ENCODE results near the gene ELFN2.

DNA sequence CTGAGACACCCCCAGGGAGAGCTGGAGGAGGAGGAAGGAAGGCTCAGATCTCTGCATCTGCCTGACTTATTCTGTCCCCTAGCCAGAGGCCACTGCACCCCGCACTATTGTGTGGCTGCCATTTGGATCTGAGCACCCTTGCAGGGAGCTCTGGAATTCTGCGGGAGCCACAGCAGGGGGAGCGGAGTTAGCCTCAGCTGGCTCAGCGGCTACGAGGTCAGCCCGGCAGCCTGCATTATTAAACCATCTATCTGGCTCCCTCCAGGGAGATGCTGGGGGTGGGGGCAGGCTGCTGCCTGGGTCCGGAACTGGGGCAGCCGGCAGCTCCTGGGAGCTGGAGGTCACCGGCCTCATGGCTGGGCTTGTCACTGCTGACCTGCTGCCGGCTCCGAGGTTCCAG, 6.5 kb upstream of the ELFN2 start:
- TF ChIP-seq, protein P1, sequence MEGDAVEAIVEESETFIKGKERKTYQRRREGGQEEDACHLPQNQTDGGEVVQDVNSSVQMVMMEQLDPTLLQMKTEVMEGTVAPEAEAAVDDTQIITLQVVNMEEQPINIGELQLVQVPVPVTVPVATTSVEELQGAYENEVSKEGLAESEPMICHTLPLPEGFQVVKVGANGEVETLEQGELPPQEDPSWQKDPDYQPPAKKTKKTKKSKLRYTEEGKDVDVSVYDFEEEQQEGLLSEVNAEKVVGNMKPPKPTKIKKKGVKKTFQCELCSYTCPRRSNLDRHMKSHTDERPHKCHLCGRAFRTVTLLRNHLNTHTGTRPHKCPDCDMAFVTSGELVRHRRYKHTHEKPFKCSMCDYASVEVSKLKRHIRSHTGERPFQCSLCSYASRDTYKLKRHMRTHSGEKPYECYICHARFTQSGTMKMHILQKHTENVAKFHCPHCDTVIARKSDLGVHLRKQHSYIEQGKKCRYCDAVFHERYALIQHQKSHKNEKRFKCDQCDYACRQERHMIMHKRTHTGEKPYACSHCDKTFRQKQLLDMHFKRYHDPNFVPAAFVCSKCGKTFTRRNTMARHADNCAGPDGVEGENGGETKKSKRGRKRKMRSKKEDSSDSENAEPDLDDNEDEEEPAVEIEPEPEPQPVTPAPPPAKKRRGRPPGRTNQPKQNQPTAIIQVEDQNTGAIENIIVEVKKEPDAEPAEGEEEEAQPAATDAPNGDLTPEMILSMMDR (IDR thresholded peaks at IDR 0.05), result no peak
- no peak for TF ChIP-seq POLR2A (IDR thresholded peaks at IDR 0.05)

Measured in tibial nerve (tissue), 3 donors.